Fibroblast of lung (primary cell): ENCODE data around the gene OXSR1.

Experiments
- CTCF ChIP-seq, 2 donors: IDR thresholded peaks in 1 of 2; conservative IDR thresholded peaks in 1 of 2; 1 replicate in 1 of 2; 2 replicates in 1 of 2; pipeline ENCODE4 v1.5.1; 2011 to 2012; ENCODE audit warnings: low read length in 2 of 2, control low read depth in 1 of 2, inconsistent platforms in 1 of 2, low read depth in 1 of 2, mild to moderate bottlenecking in 1 of 2
- EZH2 ChIP-seq: IDR thresholded peaks from 2 replicates; pipeline ENCODE4 v1.5.1; 2012; ENCODE audit warnings: low read length, control low read depth, mild to moderate bottlenecking; ENCODE audit errors: missing control alignments

- TF ChIP-seq CTCF (conservative IDR thresholded peaks at IDR 0.05 in 1 of 2, IDR thresholded peaks at IDR 0.05 in 1 of 2; ENCODE audit: low read depth in 1 of 2, low read length in 2 of 2) = peak; percentile 16 to 48
- TF ChIP-seq EZH2 = no peak
Observed at GRCh38 chr3:38297947-38298711, 132.8 kb downstream of the OXSR1 start.
